ENCODE results near the gene EML2.

The EML2 gene

DNA sequence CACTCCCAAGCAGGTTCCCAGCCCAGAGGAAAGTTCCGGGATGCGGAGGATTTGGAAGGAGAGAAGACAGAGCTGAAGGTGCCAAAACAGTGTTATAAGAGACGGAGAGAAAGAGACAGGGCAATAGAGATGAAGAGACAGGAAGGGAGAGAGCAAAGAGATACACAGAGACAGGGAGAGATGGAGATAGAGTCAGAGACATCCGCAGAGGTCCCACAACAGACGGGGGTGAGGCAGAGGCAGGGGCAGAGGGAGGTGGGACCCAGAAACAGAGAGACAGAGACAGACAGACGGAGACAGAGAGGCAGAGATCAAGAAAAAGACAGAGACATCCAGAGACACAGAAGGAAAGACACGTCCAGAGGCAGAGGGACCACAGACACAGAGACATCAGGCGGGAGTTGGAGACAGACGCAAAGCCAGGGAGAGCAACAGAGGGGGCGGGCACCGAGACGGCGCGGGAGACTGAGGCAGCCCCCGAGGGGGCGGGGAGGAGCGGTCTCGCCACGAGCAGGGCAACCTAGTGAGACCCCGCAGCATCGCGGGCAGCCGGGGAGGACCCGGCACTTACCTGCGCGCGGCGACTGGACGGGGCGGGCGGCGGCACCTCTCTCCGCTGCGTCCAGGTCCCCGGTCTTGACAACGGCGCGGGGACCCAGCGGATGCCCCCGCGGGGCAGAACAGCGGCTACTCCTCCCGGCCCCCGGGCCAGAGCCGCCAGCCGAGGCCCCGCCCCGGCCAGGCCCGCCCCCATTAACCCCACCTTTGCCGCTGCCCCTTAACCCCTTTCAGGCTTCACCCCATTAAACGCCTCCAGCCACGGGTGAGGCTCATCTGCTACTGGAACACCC is 37.4 kb downstream of the EML2 start, which contains the start of gene GPR4:
Gene GPR4, minus strand, starts transcription at position 689 of the 851 bp plus-strand sequence. CDS start 10,346 bp downstream, outside the sequence.
- Histone ChIP-seq H3K36me3 (ENCODE audit: control insufficient read depth in 2 of 2, insufficient read depth in 1 of 2, low read length in 2 of 2) (no peaks in the 10 kb centered on the region), H3K4me3 (ENCODE audit: low read depth, low read length) (no peak within 1 kb of the TSS), H3K4me1 (ENCODE audit: control insufficient read depth, insufficient read depth, low read length) (no peaks in the 10 kb centered on the region; the same call in 1 of the 2 replicates), H3K27ac (ENCODE audit: extremely low read depth, low read depth, low read length) (no peak within 1 kb of the TSS), H3K9me3 (ENCODE audit: control insufficient read depth, insufficient read depth, low read depth, low read length) (no peaks in the 10 kb centered on the region)
- TF ChIP-seq ZNF510 (tag by site-specific recombination; IDR thresholded peaks at IDR 0.05; ENCODE audit: insufficient replicate concordance) (no peak), ZNF24 (tag by site-specific recombination; IDR thresholded peaks at IDR 0.05) (no peak), ZBTB20 (tag by site-specific recombination; IDR thresholded peaks at IDR 0.05) (no peak), ZNF133 (tag by site-specific recombination; IDR thresholded peaks at IDR 0.05) (no peak), ZBTB10 (tag by site-specific recombination; IDR thresholded peaks at IDR 0.05) (no peak; the same call in 1 of the 2 replicates), KLF7 (tag by site-specific recombination; IDR thresholded peaks at IDR 0.05; ENCODE audit: borderline replicate concordance) (no peak), PRDM10 (tag by site-specific recombination; IDR thresholded peaks at IDR 0.05) (no peak), ZNF311 (tag by site-specific recombination; IDR thresholded peaks at IDR 0.05; ENCODE audit: borderline replicate concordance) (0 out of 2 replicates have a peak, but pooled peaks have one; percentile 25), ZNF335 (tag by site-specific recombination; conservative IDR thresholded peaks at IDR 0.05) (peak; percentile 36; the same call in 1 of the 2 replicates), ZNF121 (tag by site-specific recombination; IDR thresholded peaks at IDR 0.05) (peak; percentile 95), ZNF777 (tag by site-specific recombination; IDR thresholded peaks at IDR 0.05; ENCODE audit: borderline replicate concordance) (0 out of 2 replicates have a peak, but pooled peaks have one; percentile 70), ZNF529 (tag by site-specific recombination; IDR thresholded peaks at IDR 0.05; ENCODE audit: insufficient replicate concordance) (no peak), SP3 (tag by site-specific recombination; IDR thresholded peaks at IDR 0.05) (peak; percentile 44; the same call in 1 of the 2 replicates), ZNF660 (tag by site-specific recombination; IDR thresholded peaks at IDR 0.05) (no peak), HOXD13 (CRISPR knock-in tag; IDR thresholded peaks at IDR 0.05; ENCODE audit: borderline replicate concordance) (no peak), ZNF341 (tag by site-specific recombination; IDR thresholded peaks at IDR 0.05; ENCODE audit: low read depth) (peak; percentile 52), ZNF214 (tag by site-specific recombination; IDR thresholded peaks at IDR 0.05; ENCODE audit: borderline replicate concordance) (no peak), ZNF629 (tag by site-specific recombination; IDR thresholded peaks at IDR 0.05) (no peak), KLF16 (tag by site-specific recombination; IDR thresholded peaks at IDR 0.05) (no peak), ZNF366 (tag by site-specific recombination; conservative IDR thresholded peaks at IDR 0.05) (peak; percentile 69; the same call in 1 of the 2 replicates), ZNF558 (tag by site-specific recombination; IDR thresholded peaks at IDR 0.05) (no peak), ZNF530 (tag by site-specific recombination; IDR thresholded peaks at IDR 0.05; ENCODE audit: low read depth) (no peak)
- TF ChIP-seq, protein P1, sequence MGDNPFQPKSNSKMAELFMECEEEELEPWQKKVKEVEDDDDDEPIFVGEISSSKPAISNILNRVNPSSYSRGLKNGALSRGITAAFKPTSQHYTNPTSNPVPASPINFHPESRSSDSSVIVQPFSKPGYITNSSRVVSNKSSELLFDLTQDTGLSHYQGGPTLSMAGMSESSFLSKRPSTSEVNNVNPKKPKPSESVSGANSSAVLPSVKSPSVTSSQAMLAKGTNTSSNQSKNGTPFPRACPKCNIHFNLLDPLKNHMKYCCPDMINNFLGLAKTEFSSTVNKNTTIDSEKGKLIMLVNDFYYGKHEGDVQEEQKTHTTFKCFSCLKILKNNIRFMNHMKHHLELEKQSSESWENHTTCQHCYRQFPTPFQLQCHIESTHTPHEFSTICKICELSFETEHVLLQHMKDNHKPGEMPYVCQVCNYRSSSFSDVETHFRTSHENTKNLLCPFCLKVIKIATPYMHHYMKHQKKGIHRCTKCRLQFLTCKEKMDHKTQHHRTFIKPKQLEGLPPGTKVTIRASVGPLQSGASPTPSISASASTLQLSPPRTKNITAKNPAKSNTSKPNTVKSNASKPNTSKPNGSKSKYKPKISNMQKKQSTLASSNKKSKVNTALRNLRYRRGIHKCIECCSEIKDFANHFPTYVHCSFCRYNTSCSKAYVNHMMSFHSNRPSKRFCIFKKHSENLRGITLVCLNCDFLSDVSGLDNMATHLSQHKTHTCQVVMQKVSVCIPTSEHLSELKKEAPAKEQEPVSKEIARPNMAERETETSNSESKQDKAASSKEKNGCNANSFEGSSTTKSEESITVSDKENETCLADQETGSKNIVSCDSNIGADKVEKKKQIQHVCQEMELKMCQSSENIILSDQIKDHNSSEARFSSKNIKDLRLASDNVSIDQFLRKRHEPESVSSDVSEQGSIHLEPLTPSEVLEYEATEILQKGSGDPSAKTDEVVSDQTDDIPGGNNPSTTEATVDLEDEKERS (tag by site-specific recombination; IDR thresholded peaks at IDR 0.05) = no peak
- ChIA-PET CTCF (interaction anchor here (9.0 kb wide), 1 partner anchor 39 kb away, joined by 155 read pairs; the partner anchor contains the start of gene EML2), POLR2A (no interaction called here)
